Right ventricle myocardium inferior (tissue), 1 donor: ENCODE results near the gene PCBP3. TPM values are rescaled to one million over a fixed set of nuclear protein-coding genes. Genes with fewer than 3 reads are reported as not detected.
A peak's percentile ranks its signal among the peaks of the same experiment; 100 is the strongest.
"Not testable (repeated sequence)": the region's sequence is repeated elsewhere in the genome, so short reads cannot be mapped to it uniquely, and the experiment has no call there.

Experiments used
- ATAC-seq: fragments of 200-7000 bp; cut with Tn5 transposase; one replicate; pipeline ENCODE4 v1.9.1; 2020; ENCODE audit warnings: mild to moderate bottlenecking, moderate library complexity
- DNase-seq: peaks from one replicate; pipeline ENCODE4 v3.0.0; 2021; ENCODE audit errors: missing footprints
- intact Hi-C: fragments of 100-400 bp; cut with DNase I; formaldehyde crosslinking; loops from one replicate; pipeline ENCODE4 v1.11.0; 2022
- total RNA-seq: library from RNA; stranded (reverse); fragmentation: NEBNext Ultra II Directional; extraction: Animal tissue kit (Norgen Biotek cat#: 25700); gene quantifications from one replicate; pipeline ENCODE4 v1.2.1, GENCODE V29; 2021
- donor health status: DM: no; HTN: yes; CAD: no; lungs with severe emphysema.

Gene PCBP3
- total RNA-seq, 1 donor from 2014 or later: 3.7 TPM

- intact Hi-C loops: loop anchor here (10.0 kb wide), 1 partner anchor 88 kb away; no protein-coding TSS in a partner anchor
- DNase-seq (no peak), ATAC-seq (no peak)
Observed at GRCh38 chr21:45827302-45827692, 183.8 kb downstream of the PCBP3 start.

DNA sequence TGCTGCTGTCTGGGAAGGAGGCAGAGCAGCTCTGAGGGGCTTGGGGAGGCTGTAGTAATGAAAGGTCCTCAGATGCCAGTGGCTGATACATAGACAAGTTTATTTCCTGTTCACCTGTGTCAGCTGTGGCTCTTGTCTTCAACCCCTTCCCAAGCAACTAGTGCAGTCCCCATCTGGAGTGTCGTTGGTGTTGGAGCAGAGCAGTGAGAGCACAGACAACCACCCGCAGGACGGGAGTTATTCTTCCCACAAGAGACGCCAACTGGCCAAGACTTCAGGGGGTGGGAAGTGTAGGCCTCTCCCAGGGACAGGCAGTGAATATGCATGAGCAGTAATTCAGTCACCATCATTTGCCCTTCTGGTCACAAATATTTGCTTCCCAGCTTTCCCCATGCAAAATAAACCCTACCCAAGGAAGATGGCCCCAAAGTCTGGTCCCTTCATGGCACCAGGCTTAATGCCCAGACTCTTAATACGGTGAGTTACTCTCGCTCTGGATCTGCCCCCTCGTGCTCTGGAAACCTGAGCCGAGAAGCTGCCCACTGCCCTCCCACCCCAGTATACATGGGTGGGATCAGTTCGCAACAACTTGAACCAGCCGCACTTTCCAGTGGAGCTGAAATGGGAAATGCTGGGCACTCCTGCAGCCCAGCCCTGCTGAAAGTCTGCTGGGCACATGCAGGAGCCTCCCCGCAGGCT, 184.5 kb downstream of the PCBP3 start:
- intact Hi-C loops: loop anchor here (10.0 kb wide), 1 partner anchor 87 kb away; no protein-coding TSS in a partner anchor
- DNase-seq: no peak
- no peak for ATAC-seq

DNA sequence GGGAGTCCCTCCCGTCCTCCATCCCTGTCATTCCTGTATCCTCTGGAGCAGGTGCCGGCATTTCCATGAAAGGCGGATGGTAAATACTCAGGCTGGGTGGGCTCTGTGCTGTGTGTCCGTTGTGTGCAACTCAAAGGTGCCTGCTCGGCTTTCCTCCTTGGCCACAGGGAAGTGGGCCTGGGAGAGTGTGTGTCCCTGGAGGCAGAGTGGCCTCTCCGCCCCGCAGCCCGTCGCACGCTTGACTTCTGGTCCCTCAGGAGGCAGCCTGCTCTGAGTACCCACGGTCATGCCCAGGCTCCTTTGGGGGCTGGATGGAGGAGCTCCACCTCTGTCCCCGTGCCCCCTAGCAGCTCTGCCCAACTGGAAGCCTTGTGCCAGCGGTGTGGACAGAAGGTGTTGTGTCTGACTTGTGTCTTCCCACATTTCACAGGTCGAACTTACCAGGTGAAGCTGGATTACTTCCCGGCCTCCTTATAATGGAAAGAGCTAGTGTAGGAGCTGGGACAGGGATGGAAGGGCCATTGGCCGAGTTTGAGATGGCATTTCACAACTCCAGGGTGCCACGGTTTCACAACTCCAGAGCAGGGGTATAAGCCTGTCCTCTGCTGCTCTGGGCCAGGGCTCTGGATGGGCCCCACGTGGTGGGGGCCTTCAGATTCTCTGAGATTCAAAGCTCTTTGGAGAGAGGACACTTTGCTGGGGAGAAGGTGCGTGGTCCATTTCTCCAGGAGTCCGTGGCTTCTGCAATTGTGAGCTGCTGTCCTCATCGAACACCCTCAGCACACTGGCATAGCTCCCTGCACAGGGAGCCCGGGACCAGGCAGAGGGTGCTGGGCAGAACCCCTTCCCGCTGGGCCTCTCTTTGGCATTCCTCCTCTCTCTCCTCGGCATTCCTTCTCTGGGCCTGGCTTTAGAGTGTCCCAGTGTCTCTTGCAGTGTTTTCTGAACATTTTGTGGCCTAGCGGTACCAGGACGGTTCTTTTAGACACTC, 185.3 kb downstream of the PCBP3 start:
- intact Hi-C loops: loop anchor here (10.0 kb wide), 1 partner anchor 86 kb away; no protein-coding TSS in a partner anchor
- DNase-seq: no peak
- peak; percentile 32 for ATAC-seq

DNA sequence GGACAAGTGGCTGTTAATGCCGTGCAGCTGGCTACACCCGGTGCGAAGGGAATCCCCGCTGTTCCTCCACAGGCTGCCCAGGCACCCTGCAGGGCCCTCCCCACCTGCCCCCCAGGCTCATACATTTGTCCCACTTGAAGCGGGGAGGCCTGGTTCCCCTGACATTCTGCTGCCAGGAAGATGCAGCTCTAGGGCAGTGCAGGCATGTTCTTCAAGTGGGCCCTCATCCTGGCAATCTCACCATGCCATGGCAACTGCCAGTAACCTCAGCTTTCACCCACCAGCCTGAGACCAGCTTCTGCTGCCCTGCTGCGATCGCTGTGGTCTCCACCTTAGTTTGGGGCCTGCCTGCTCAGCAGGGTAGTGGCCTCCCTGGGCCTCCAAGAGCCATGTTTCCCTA, 186.1 kb downstream of the PCBP3 start:
- intact Hi-C loops: loop anchor here (5.0 to 10.0 kb wide), 2 partner anchors 53 to 85 kb away; no protein-coding TSS in a partner anchor

DNA sequence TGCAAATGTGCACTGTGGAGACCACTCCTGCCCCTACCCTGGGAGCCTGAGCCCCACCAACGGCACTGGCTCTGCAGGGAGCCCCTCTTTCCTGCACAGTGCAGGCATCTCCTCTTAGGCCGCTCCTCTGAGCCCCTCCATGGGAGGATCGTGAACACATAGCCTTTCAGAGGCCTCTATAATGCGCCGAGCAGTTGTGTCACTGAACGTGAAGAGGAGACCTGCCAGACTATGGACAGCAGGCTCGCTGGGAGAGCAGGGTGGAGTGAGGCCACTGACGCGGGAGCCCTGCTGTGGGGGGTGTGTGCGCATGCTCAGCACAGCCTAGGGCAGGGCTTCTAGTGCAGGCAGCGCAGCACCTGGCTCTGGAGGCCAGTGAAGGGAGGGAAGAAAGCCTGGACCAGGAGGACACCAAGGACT, 186.7 kb downstream of the PCBP3 start:
- intact Hi-C loops: loop anchor here (5.0 kb wide), 1 partner anchor 52 kb away; no protein-coding TSS in a partner anchor
- ATAC-seq (no peak), DNase-seq (no peak)

More for the DNA sequence above, 186.1 kb downstream of the PCBP3 start:
- no peak for ATAC-seq
- no peak for DNase-seq

GRCh38 chr21:45830720-45831366, 187.3 kb downstream of the PCBP3 start:
- intact Hi-C loops: loop anchor here (5.0 kb wide), 1 partner anchor 51 kb away; no protein-coding TSS in a partner anchor
- DNase-seq (no peak), ATAC-seq (no peak)

DNA sequence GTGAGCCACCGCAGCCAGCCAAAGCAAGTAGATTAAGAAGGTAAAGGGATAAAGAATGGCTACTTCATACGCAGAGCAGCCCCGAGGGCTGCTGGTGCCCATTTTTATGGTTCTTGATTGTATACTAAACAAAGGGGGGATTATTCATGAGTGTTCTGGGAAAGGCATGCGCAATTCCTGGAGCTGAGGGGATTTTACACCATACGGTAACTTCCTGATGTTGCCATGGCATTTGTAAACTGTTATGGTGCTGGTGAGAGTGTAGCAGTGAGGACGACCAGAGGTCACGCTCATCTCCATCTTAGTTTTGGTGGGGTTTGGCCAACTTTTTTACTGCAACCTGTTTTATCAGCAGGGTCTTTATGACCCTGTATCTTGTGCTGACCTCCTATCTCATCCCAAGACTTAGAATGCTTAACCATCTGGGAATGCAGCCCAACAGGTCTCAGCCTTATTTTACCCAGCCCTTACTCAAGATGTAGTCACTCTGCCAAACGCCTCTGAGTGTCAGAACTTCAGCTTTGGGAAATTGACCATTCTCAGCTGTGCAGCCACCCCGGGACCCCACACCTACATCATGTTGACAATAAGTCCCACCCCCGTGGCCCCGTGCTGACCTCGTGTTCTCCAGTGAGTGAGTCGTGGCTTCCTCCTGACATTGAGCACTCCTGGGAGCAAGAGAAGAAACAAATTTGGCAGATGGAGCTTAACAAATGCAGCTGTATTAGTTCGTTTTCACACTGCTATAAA, 188.6 kb downstream of the PCBP3 start:
- peak; percentile 33 for ATAC-seq
- intact Hi-C loops: loop anchor here (5.0 kb wide), 1 partner anchor 50 kb away; no protein-coding TSS in a partner anchor
- DNase-seq: peak; percentile 64

DNA sequence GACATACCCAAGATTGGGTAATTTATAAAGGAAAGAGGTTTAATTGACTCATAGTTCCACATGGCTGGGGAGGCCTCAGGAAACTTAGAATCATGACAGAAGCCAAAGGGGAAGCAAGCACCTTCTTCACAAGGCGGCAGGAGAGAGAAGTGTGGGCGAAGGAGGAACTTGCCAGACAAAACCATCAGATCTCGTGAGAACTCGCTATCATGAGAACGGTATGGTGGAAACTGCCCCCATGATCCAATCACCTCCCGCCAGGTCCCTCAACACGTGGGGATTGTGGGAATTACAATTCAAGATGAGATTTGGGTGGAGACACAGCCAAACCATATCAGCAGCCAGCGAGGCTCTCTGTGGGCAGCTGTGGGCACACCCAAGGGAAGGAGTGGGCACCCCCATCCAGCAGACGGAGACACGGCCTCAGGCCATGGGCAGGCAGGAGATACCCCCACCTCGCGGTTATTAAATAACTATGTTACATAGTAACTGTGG, 189.3 kb downstream of the PCBP3 start:
- DNase-seq, ATAC-seq: not testable (repeated sequence)
- intact Hi-C loops: loop anchor here (5.0 kb wide), 1 partner anchor 50 kb away; no protein-coding TSS in a partner anchor

DNA sequence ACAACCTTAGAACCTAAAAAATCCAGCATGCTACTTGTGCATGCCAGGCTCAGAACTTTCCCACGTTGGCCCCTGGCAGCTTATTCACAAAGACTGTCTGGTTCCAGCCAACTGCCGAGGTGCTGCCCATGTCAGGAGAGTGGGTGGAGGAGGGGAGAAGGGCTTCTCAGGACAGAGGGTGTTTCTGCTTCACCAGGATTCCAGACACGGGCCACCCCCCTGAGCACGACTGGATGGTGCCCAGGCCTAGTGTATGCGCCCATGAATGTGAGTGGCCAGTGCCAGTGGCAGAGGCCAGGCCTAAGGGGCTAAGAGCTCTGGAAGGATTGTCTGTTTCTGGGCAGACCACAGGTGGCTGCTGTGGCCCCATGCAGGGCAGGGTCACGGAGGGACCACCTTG, 189.9 kb downstream of the PCBP3 start:
- peak; percentile 62 for ATAC-seq
- DNase-seq: no peak
- intact Hi-C loops: loop anchor here (5.0 kb wide), 1 partner anchor 49 kb away; no protein-coding TSS in a partner anchor

DNA sequence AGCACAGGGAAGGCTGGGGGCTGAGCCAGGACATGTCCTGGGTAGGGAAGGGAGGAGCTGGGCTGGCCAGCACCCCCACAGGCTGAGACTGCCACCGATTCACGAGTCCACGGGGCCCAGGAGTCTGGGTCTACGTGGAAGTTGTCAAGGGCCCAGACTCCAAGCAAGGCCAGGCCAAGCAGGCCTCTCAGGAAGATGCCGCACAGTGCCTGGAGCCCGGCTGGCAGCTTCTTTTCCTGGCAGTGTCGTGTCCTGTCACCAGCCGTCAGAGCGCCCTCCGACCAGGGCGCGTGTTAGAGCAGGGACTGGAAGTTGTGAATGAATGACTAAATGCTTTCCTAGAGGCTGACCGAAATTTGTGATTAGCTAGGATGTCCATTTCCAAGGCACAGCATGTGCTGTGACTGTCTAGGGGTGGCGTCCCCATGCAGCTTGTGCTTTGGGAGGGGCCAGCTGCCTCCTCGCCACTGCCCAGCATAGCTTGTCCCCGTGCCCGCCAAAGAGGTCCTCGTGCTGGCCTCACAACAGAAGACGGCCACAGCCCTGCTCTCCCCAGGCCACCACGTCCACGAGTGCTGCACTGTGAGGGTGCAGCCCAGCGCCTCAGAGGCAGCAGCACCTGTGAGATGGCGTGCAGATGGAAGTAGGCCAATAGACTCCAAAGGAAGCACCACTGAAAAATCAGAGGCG, 190.6 kb downstream of the PCBP3 start:
- no peak for DNase-seq
- intact Hi-C loops: loop anchor here (5.0 kb wide), 1 partner anchor 48 kb away; no protein-coding TSS in a partner anchor

DNA sequence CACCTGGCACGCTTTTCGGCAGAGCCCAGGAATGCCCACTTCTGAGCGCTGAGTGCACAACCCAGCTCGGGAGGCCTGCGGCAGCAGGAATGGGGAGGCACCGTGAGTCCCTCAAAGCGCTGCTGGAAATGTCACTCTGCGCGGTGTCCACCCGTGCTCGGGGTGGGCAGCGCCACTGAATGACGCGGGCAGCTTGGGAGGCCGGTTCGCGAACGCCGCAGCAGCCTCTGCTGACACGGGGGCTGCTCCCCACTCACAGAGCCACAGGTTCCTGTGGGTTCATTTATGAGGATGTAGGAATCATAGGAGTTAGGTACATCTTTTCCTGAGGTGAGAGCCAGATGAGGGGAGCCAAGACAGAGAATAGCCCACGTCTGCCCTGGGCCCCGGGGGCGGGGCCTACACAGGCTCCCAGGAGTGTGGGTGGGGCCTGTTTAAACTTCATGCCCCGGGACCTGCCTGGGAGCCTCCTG, 191.3 kb downstream of the PCBP3 start:
- intact Hi-C loops: loop anchor here (5.0 kb wide), 1 partner anchor 47 kb away; no protein-coding TSS in a partner anchor
- ATAC-seq (no peak), DNase-seq (no peak)

More for the DNA sequence above, 190.6 kb downstream of the PCBP3 start:
- ATAC-seq: peak; percentile 16

DNA sequence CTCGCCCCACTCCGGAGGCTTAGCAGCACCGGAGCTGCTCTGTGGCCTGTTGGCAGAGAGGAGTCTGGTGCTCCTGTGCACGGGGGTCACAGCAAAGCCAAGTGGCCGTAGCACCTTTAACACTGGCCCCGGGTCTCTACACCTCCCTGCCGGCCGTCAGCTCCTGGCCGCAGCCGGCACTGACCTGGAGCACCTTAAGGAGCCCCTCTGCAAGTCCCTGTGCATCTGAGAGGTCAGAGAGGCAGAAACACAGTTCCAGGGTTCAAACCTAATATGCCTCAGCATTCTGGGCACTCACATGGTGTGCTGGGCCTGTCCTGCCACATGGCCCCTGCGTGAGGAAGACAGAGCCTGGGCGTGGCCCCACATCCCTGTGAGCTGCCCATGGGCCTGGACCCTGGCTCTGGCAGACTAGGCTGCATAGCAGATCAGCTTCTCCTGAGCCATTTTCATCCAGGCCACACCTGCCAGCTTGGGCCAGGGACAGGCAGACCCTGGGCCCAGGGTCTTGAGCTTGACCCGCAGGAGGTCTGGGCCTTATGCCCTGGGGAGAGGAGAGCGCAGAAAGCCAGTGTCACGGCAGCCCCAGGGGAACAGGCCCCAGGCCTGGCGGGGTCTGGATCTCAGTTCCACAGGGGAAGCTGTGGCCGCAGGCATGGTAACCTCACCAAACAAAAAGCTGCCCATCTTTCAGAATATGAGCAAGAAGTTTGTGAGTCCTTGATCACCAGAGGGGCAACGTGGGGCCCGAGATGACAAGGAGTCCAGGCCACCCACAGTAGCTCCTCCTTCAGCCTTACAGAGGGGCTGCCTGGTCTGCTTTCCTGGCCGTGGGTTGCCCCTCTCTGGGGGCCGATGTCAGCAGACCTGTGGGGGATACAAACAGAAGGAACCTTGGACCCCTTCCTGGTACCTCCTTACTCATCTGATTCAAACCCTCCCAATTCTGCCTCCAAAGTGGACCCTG, 192.1 kb downstream of the PCBP3 start:
- no peak for DNase-seq
- no peak for ATAC-seq
- intact Hi-C loops: no loop called here

DNA sequence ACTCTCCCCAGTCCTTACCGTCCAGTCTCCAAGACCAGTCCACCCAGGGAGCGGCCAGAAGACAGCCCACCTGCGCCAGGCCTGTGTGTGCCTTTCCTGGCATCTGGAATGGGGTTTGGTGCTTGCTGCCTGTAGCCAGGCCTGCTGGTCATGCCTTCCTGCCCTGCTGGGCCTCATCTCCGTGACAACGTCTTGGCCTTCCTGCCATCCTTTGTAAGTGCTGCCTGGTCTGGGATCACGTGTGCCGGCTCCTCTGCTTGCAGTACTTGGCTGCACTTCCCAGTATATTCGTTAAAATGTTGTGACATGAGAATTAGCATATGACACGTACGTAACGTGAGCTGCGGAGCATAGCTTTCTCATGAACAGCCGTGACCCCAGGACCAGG, 192.7 kb downstream of the PCBP3 start:
- intact Hi-C loops: no loop called here
- DNase-seq (no peak), ATAC-seq (no peak)

GRCh38 chr21:45836694-45837670, 193.5 kb downstream of the PCBP3 start:
- no peak for DNase-seq
- intact Hi-C loops: no loop called here
- no peak for ATAC-seq

DNA sequence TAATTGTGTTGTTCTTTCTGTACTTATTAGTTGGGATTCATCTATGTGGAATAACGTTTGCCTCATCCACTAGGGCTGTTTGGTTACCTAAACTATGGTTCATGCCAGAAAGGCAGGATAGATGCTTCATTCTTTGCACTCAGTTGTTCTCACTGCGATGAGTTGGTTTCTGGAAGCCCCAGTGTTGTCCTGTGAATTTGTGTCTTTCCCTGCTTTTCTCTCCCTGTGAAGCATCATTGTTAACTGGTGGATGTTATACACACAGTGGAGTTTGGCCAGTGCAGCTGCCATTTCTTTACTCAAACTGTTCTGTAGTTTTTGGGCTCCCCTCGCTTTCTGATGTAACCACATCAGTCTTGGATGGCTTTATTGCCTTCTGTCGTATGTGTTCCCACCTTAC, 194.4 kb downstream of the PCBP3 start:
- DNase-seq (no peak), ATAC-seq (no peak)
- intact Hi-C loops: no loop called here
